Renal cortex interstitium (tissue), 11 donors: ENCODE data around the gene PPP2R5C. TPM values are rescaled to one million over a fixed set of nuclear protein-coding genes. Genes with fewer than 3 reads are reported as not detected.
"Not testable (repeated sequence)": the region's sequence is repeated elsewhere in the genome, so short reads cannot be mapped to it uniquely, and the experiment has no call there.

Experiments
- DNase-seq, 11 donors: peaks; one replicate each; pipeline ENCODE4 v3.0.0-alpha.2; 2013; ENCODE audit warnings: low read depth in 9 of 11, low spot score in 4 of 11; ENCODE audit errors: extremely low read depth in 1 of 11
- polyA plus RNA-seq, 3 donors: library from polyadenylated mRNA; unstranded; fragments of 120-200 nt; gene quantifications; one replicate each; pipeline ENCODE4 v1.2.1, GENCODE V29; 2013; ENCODE audit not compliant: insufficient read length in 3 of 3

The PPP2R5C gene
- polyA plus RNA-seq, 3 donors = 96.6 to 115 (median 101) TPM

GRCh38 chr14:101721951-101722661 is 39.4 kb upstream of the PPP2R5C start:
- DNase-seq = no peak

GRCh38 chr14:101723061-101723595 is 38.4 kb upstream of the PPP2R5C start:
- no peak for DNase-seq

- not testable (repeated sequence) for DNase-seq
These were observed 35.9 kb upstream of the PPP2R5C start for GRCh38 chr14:101725652-101726051.

GRCh38 chr14:101726295-101726953 is 35.1 kb upstream of the PPP2R5C start:
- no peak for DNase-seq

GRCh38 chr14:101726954-101727302 is 34.6 kb upstream of the PPP2R5C start:
- DNase-seq = no peak

- no peak for DNase-seq
These were observed 33.7 kb upstream of the PPP2R5C start for GRCh38 chr14:101727611-101728366.

GRCh38 chr14:101728367-101728742 is 33.2 kb upstream of the PPP2R5C start:
- no peak for DNase-seq

GRCh38 chr14:101729382-101729781 is 32.1 kb upstream of the PPP2R5C start:
- no peak for DNase-seq

- DNase-seq = not testable (repeated sequence)
These were observed 31.4 kb upstream of the PPP2R5C start for GRCh38 chr14:101730157-101730556.

- DNase-seq = no peak
These were observed 30.8 kb upstream of the PPP2R5C start for GRCh38 chr14:101730626-101731186.

GRCh38 chr14:101731187-101732080 is 30.1 kb upstream of the PPP2R5C start:
- no peak for DNase-seq

GRCh38 chr14:101732118-101732517 is 29.4 kb upstream of the PPP2R5C start:
- DNase-seq = no peak

GRCh38 chr14:101733211-101733610 is 28.3 kb upstream of the PPP2R5C start:
- no peak for DNase-seq

GRCh38 chr14:101734246-101734847 is 27.2 kb upstream of the PPP2R5C start:
- DNase-seq = no peak

- DNase-seq = no peak
These were observed 26.1 kb upstream of the PPP2R5C start for GRCh38 chr14:101735453-101735852.

- DNase-seq = no peak
These were observed 25.4 kb upstream of the PPP2R5C start for GRCh38 chr14:101736071-101736470.

- DNase-seq = no peak
These were observed 24.9 kb upstream of the PPP2R5C start for GRCh38 chr14:101736585-101736984.
